Inferior parietal cortex (tissue), 1 donor: ENCODE results near the gene PEX19.

Experiments used
- DNase-seq: peaks from one replicate; pipeline ENCODE4 v3.0.0-alpha.2; 2016; ENCODE audit errors: extremely low spot score

PEX19 gene

GRCh38 chr1:160239582-160240299 is 45.2 kb downstream of the PEX19 start:
- DNase-seq = no peak

- no peak for DNase-seq
These were observed 46.5 kb downstream of the PEX19 start for GRCh38 chr1:160238408-160238807.

- DNase-seq = no peak
These were observed 47.4 kb downstream of the PEX19 start for GRCh38 chr1:160237558-160237957.

GRCh38 chr1:160236806-160237205 is 48.1 kb downstream of the PEX19 start:
- DNase-seq = no peak

DNA sequence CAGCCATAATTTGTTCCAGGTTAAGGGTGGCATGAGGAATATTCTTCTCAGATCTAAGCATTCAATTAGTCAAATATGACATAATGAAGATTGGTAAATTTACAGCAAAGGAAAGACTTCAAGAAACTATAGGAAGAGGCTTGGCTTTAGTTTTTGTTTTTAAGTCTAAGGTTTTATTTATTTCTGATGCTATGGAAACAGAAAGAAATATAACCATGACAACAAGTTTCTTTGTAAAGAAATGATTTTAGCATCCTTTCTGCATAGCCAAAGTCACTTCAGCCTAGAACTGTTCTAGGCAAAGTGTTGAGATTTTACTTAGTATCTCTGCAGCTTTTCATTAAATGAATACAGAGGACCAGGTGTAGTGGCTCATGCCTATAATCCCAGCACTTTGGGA is 52.0 kb downstream of the PEX19 start:
- DNase-seq = no peak

- DNase-seq = no peak
These were observed 56.5 kb downstream of the PEX19 start for GRCh38 chr1:160228431-160228830.

DNA sequence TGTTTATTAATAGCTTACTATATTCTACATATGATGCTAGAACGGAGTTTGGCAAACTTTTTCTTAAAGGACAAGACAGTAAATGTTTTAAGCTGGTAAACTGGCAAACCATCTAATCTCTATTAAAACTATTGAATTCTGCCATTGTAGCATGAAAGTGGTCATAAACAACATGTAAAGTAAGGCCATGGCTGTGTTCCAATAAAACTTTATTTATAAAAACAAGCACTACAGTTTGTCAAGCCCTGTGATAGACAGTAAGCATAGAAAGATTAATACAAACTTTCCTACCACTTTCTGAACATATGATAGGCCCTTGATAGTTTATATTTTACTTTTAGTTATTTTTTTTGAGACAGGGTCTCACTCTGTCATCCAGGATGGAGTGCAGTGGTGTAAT is 57.4 kb downstream of the PEX19 start:
- no peak for DNase-seq

DNA sequence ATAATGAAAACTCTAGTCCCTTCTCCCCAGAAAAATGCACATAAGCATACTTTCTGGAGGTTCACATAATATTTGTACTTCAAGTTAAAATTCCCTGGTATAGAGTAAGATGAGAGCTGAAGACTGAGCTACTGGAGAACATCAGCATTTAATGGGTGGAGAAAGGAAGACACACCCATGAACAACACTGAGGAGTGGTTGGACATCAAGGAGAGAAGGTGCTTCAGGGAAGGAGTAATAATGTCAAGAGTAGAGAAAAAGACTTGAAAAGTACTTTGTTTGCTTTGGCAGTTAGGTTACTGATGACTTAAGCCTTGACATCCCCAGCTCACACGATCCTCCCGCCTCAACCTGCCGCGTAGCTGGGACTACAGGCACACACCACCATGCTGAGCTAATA is 57.9 kb downstream of the PEX19 start:
- no peak for DNase-seq
